GM03348 (cell line): ENCODE measurements around the gene MBD3L1.

Source experiments
- DNase-seq: peaks from one replicate; pipeline ENCODE4 v3.0.0; 2012; ENCODE audit warnings: low spot score

The MBD3L1 gene

DNA sequence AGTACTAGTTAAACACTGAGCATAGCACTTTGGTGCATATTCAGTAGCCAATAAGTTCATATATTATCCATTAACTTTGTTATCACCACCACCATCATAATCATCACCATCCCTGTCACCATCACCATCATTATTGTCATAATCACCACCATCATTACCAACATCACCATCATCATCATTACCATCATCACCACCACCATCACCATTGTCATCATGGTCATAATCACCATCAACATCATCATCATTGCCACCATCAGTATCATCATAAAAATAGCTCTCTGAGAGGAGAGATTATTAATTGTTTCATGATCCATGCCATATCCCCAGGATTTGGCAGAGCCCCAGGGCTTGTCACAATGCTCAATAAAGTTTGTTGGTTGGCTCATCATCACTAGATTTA, 49.3 kb downstream of the MBD3L1 start:
- no peak for DNase-seq

DNA sequence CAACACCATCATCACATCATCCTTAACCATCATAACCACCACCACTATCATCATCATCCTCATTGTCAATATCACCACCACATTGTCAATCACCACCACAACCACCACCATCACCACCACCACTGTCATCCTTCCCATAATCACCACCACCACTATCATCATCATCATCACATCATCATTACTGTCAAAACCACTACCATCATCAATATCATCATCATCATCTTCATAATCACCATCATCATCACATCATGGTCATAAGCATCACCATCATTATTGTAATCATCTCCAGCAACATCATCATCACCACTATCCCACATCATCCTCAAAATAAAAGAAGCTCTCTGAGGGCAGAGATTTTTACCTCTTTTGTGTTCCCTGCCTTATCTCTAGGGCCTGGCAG, 52.2 kb downstream of the MBD3L1 start:
- DNase-seq = no peak

DNA sequence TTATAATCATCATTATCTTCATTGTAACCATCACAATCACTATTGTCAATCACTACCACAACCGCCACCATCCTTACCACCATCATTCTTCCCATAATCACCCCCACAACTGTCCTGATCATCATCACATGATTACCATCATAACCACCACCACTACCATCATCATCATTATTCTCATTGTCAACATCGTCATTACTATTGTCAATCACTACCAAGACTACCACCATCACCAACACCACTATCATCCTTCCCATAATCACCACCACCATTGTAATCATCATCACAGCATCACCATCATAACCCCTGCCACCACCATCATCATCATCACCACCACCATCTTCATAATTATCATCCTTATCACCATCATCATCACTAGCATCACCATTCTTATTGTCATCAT, 55.2 kb downstream of the MBD3L1 start:
- no peak for DNase-seq

DNA sequence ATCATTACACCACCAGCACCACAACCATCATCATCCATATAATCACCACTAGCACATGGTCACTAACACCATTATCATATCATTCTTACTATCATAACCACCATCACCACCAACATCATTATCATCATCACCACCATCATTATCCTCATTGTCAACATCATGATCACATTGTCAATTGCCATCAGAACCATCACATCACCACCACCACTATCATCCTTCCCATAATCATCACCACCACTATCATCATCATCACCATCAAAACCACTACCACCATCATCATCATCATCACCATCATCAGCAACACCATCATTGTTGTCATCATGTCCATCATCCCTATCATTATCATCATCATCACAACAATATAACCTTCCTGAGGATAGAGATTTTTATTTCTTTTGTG, 58.1 kb downstream of the MBD3L1 start:
- no peak for DNase-seq
